ENCODE data around the gene AUTS2. TPM values are rescaled to one million over a fixed set of nuclear protein-coding genes. Genes with fewer than 3 reads are reported as not detected.

Gene AUTS2
- total and polyA plus RNA-seq, 2 of the 8 experiments (the other 6 are each of a cell fraction or from before 2014, with no cell fraction given): 25.9 to 101 TPM

- Histone ChIP-seq H3K56ac (replicated peaks; ENCODE audit: insufficient read length, low read depth, low read length) (no peak overlapping the region), H2BK5ac (ENCODE audit: low read depth, low read length) (no peak overlapping the region)
- CTCF ChIA-PET (ENCODE audit: partially characterized antibody): interaction anchor here (1.2 to 1.7 kb wide), 2 partner anchors 10 to 90 kb away, joined by 3 to 5 read pairs; no protein-coding TSS in a partner anchor
Observed at GRCh38 chr7:70030745-70031144, 432.5 kb downstream of the AUTS2 start.

More at GRCh38 chr7:70030745-70031144, 432.5 kb downstream of the AUTS2 start:
- POLR2A ChIA-PET (ENCODE audit: partially characterized antibody): no interaction called here
- Histone ChIP-seq H3K79me2 (ENCODE audit: control insufficient read depth in 1 of 2, insufficient read depth in 2 of 2, low read length in 2 of 2) (no peaks in the 10 kb centered on the region), H3K36me3 (ENCODE audit: control insufficient read depth in 2 of 4, insufficient read depth in 4 of 4, low read length in 3 of 4) (no peaks in the 10 kb centered on the region), H3K4me2 (ENCODE audit: insufficient read depth in 1 of 2, low read depth in 2 of 2, low read length in 2 of 2) (no peak overlapping the region), H3K4me3 (ENCODE audit: extremely low read depth in 1 of 4, insufficient read depth in 2 of 4, low read depth in 3 of 4, low read length in 4 of 4) (no peak overlapping the region), H2BK12ac (ENCODE audit: low read depth, low read length) (no peak overlapping the region), H4K91ac (replicated peaks; ENCODE audit: insufficient read length, low read length) (no peak overlapping the region), H3K27ac (ENCODE audit: low read depth, low read length) (no peak overlapping the region), H2AK5ac (ENCODE audit: low read depth, low read length) (no peak overlapping the region), H3K9ac (replicated peaks in 1 of 4; ENCODE audit: extremely low read depth in 1 of 4, low read depth in 3 of 4, low read length in 3 of 4) (no peak overlapping the region), H2AFZ (ENCODE audit: low read length) (no peak overlapping the region), H3K79me1 (ENCODE audit: low read depth, low read length) (no peaks in the 10 kb centered on the region), H4K20me1 (replicated peaks in 1 of 2; ENCODE audit: control insufficient read depth in 1 of 2, insufficient read depth in 2 of 2, low read length in 2 of 2) (no peaks in the 10 kb centered on the region), H3K14ac (ENCODE audit: insufficient read length) (no peak overlapping the region), H3K4me1 (replicated peaks in 1 of 4; ENCODE audit: control insufficient read depth in 3 of 4, insufficient read depth in 4 of 4, low read length in 3 of 4) (peaks cover 0 to 6% (median 5%) of the 10 kb centered on the region in 4 experiments; a peak in 4 of 7 replicates), H3K18ac (ENCODE audit: extremely low read depth, low read length) (no peak overlapping the region), H3K4ac (replicated peaks; ENCODE audit: insufficient read length, low read depth, low read length) (no peak overlapping the region), H3K9me3 (ENCODE audit: insufficient read depth in 2 of 2, low read depth in 1 of 2, low read length in 1 of 2) (no peaks in the 10 kb centered on the region), H2BK120ac (replicated peaks; ENCODE audit: low read depth, low read length) (no peak overlapping the region), H2BK20ac (ENCODE audit: low read length) (no peak overlapping the region), H3K23me2 (ENCODE audit: low read depth, low read length) (no peaks in the 10 kb centered on the region), H3K27me3 (replicated peaks in 1 of 4; ENCODE audit: control insufficient read depth in 3 of 4, extremely low read depth in 1 of 4, insufficient read depth in 3 of 4, low read length in 3 of 4) (no peaks in the 10 kb centered on the region), H4K5ac (ENCODE audit: insufficient read length, low read depth, low read length) (no peak overlapping the region), H3K23ac (ENCODE audit: insufficient read length) (no peak overlapping the region), H4K8ac (ENCODE audit: extremely low read depth, insufficient read depth, low read length) (no peak overlapping the region), H2BK15ac (ENCODE audit: low read length) (no peak overlapping the region)
- 86% methylated on average over 3 of the region's 3 CpGs; no CpG with 5 or more reads in 1 of the 2 experiments for WGBS, 2 experiments (ENCODE audit: extremely low coverage in 1 of 2, insufficient coverage in 1 of 2, insufficient read length in 1 of 2, insufficient replicate concordance in 2 of 2, low coverage in 1 of 2, low lambda C conversion rate in 2 of 2, missing lambda C conversion rate in 1 of 2)
- no peak for FAIRE-seq
- TF ChIP-seq HDAC6 (IDR thresholded peaks at IDR 0.05; ENCODE audit: low read depth, low read length) (no peak), CHD1 (IDR thresholded peaks at IDR 0.05; ENCODE audit: low read depth, low read length) (no peak), BRCA1 (IDR thresholded peaks at IDR 0.05; ENCODE audit: low read depth, low read length) (no peak), POU5F1 (IDR thresholded peaks at IDR 0.05; ENCODE audit: low read depth, low read length) (no peak), SP1 (IDR thresholded peaks at IDR 0.05; ENCODE audit: low read depth, low read length) (no peak), CEBPB (IDR thresholded peaks at IDR 0.05; ENCODE audit: low read depth, low read length) (no peak), E2F6 (IDR thresholded peaks at IDR 0.05) (no peak), CTBP2 (IDR thresholded peaks at IDR 0.05; ENCODE audit: borderline replicate concordance, insufficient read depth, insufficient read length, low read length) (no peak), TBP (IDR thresholded peaks at IDR 0.05; ENCODE audit: low read depth, low read length) (no peak), CBX5 (IDR thresholded peaks at IDR 0.05; ENCODE audit: low read depth, low read length) (no peak), RBBP5 (IDR thresholded peaks at IDR 0.05; ENCODE audit: borderline replicate concordance, low read depth, low read length) (no peak), BCL11A (IDR thresholded peaks at IDR 0.05; ENCODE audit: low read depth in 2 of 2, low read length in 2 of 2) (no peak), PHF8 (conservative IDR thresholded peaks at IDR 0.05; ENCODE audit: low read depth, low read length) (no peak)
- no peak for DNase-seq (ENCODE audit: low read depth in 1 of 2, low spot score in 2 of 2)
